Inferior parietal cortex (tissue), 1 donor: ENCODE measurements around the gene VCY.
"Not testable (repeated sequence)": the region's sequence is repeated elsewhere in the genome, so short reads cannot be mapped to it uniquely, and the experiment has no call there.

Source experiments
- DNase-seq: peaks from one replicate; pipeline ENCODE4 v3.0.0-alpha.2; 2016; ENCODE audit errors: extremely low spot score

VCY gene

GRCh38 chrY:13986373-13986772 is at the start of gene VCY:
Gene VCY (minus strand): TSS chrY:13986473. CDS start chrY:13986440, 33 bp downstream.
- DNase-seq = not testable (repeated sequence)

DNA sequence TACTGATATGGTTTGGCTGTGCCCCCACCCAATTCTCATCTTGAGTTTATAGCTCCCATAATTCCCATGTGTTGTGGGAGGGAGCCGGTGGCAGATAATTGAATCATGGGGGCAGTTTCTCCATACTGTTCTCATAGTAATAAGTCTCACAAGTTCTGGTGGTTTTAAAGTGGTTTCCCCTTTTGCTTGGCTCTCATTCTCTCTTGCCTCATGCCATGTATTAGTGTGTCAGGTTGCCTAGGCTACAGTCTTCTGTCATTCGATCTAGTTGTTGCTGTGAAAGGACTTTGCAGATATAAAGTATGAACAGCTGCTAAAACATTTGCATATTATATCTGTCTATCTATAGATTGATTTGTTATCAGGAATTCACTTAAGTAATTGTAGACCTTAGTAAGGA is 44.1 kb upstream of the VCY start:
- DNase-seq = not testable (repeated sequence)

DNA sequence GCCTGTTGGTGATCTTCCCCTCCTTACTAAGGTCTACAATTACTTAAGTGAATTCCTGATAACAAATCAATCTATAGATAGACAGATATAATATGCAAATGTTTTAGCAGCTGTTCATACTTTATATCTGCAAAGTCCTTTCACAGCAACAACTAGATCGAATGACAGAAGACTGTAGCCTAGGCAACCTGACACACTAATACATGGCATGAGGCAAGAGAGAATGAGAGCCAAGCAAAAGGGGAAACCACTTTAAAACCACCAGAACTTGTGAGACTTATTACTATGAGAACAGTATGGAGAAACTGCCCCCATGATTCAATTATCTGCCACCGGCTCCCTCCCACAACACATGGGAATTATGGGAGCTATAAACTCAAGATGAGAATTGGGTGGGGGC is 25.6 kb upstream of the VCY start:
- DNase-seq = not testable (repeated sequence)

DNA sequence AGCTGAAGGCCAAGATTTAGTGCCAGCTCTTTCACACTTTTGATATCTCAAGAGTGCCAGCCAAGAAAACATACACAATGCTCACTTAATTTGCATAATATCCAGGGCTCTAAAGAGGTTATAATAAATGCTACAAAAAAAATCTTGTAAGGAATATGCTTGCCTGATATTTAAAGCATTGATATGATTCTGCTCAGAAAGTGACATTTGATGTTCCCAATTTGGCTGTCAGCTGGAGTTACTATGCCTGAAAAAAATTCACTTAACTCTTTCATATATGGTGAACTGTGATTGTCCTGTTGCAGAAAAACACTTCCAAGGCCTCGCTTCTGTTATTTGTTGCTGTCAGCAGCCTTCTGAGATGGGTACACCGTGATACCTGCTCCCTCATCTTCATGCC is 43.9 kb downstream of the VCY start:
- not testable (repeated sequence) for DNase-seq
